GM18511 (cell line): ENCODE data around the gene HEBP1.

Source experiments
- ATAC-seq: cut with Tn5 transposase; IDR thresholded peaks from one replicate; pipeline ENCODE4 v1.9.1; 2021; ENCODE audit warnings: mild to moderate bottlenecking, moderate library complexity; ENCODE audit not compliant: unreplicated experiment

Gene HEBP1

GRCh38 chr12:12992418-12993130 is 7.5 kb downstream of the HEBP1 start:
- ATAC-seq = no peak

GRCh38 chr12:12990700-12991468 is 9.2 kb downstream of the HEBP1 start:
- ATAC-seq = no peak

- ATAC-seq = no peak
These were observed 12.6 kb downstream of the HEBP1 start for GRCh38 chr12:12987421-12987820.

- no peak for ATAC-seq
These were observed 13.2 kb downstream of the HEBP1 start for GRCh38 chr12:12986775-12987331.

GRCh38 chr12:12985817-12986408 is 14.2 kb downstream of the HEBP1 start:
- ATAC-seq = no peak

- ATAC-seq = no peak
These were observed 15.9 kb downstream of the HEBP1 start for GRCh38 chr12:12984149-12984548.

GRCh38 chr12:12983420-12984035 is 16.5 kb downstream of the HEBP1 start:
- ATAC-seq = no peak

- ATAC-seq = no peak
These were observed 17.7 kb downstream of the HEBP1 start for GRCh38 chr12:12982331-12982730.

GRCh38 chr12:12979731-12980259 is 20.3 kb downstream of the HEBP1 start:
- ATAC-seq = no peak

GRCh38 chr12:12979126-12979525 is 20.9 kb downstream of the HEBP1 start:
- no peak for ATAC-seq

- ATAC-seq = no peak
These were observed 22.8 kb downstream of the HEBP1 start for GRCh38 chr12:12977231-12977630.

GRCh38 chr12:12976366-12976765 is 23.7 kb downstream of the HEBP1 start:
- ATAC-seq = no peak

- ATAC-seq = no peak
These were observed 24.6 kb downstream of the HEBP1 start for GRCh38 chr12:12975322-12976077.

- no peak for ATAC-seq
These were observed 25.9 kb downstream of the HEBP1 start for GRCh38 chr12:12974211-12974610.

- ATAC-seq = no peak
These were observed 27.0 kb downstream of the HEBP1 start for GRCh38 chr12:12973019-12973418.

- no peak for ATAC-seq
These were observed 34.2 kb downstream of the HEBP1 start for GRCh38 chr12:12965836-12966235.

- ATAC-seq = no peak
These were observed 35.8 kb downstream of the HEBP1 start for GRCh38 chr12:12964255-12964654.

GRCh38 chr12:12960639-12961209 is 39.3 kb downstream of the HEBP1 start:
- ATAC-seq = no peak

- ATAC-seq = no peak
These were observed 41.2 kb downstream of the HEBP1 start for GRCh38 chr12:12958886-12959285.
